GM12891 (cell line): ENCODE data around the gene ZSWIM5.

Experiments used
- POLR2A ChIP-seq: IDR thresholded peaks from 2 replicates; pipeline ENCODE4 v1.6.1; 2011; ENCODE audit warnings: low read depth, low read length, control low read depth
- POLR2AphosphoS5 ChIP-seq: IDR thresholded peaks from 2 replicates; pipeline ENCODE4 v1.6.1; 2011; ENCODE audit warnings: low read depth, low read length, control low read depth
- POU2F2 ChIP-seq: IDR thresholded peaks from 2 replicates; pipeline ENCODE4 v1.6.1; 2011; ENCODE audit warnings: low read depth, mild to moderate bottlenecking, control low read depth, low read length, moderate library complexity
- SPI1 ChIP-seq: IDR thresholded peaks from 2 replicates; pipeline ENCODE4 v1.6.1; 2011; ENCODE audit warnings: low read depth, low read length, control low read depth
- TAF1 ChIP-seq: IDR thresholded peaks from 2 replicates; pipeline ENCODE4 v1.6.1; 2011; ENCODE audit warnings: low read depth, low read length, control low read depth

GRCh38 chr1:45016090-45016697, 190.2 kb downstream of the ZSWIM5 start:
- no peak for TF ChIP-seq POU2F2
- TF ChIP-seq POLR2A: no peak
- TF ChIP-seq TAF1: no peak
- no peak for TF ChIP-seq POLR2AphosphoS5
- TF ChIP-seq SPI1: no peak
